NCI-H2196 treated with DMSO at 0.1 percent for 48 hours (cell line): ENCODE results near the gene CHKB.
"Not testable (repeated sequence)": the region's sequence is repeated elsewhere in the genome, so short reads cannot be mapped to it uniquely, and the experiment has no call there.

ENCODE experiments used
- DNase-seq: peaks from one replicate; lab custom pipeline; 2025; ENCODE audit not compliant: unreplicated experiment; lab: John Stamatoyannopoulos, UW

Gene CHKB

DNA sequence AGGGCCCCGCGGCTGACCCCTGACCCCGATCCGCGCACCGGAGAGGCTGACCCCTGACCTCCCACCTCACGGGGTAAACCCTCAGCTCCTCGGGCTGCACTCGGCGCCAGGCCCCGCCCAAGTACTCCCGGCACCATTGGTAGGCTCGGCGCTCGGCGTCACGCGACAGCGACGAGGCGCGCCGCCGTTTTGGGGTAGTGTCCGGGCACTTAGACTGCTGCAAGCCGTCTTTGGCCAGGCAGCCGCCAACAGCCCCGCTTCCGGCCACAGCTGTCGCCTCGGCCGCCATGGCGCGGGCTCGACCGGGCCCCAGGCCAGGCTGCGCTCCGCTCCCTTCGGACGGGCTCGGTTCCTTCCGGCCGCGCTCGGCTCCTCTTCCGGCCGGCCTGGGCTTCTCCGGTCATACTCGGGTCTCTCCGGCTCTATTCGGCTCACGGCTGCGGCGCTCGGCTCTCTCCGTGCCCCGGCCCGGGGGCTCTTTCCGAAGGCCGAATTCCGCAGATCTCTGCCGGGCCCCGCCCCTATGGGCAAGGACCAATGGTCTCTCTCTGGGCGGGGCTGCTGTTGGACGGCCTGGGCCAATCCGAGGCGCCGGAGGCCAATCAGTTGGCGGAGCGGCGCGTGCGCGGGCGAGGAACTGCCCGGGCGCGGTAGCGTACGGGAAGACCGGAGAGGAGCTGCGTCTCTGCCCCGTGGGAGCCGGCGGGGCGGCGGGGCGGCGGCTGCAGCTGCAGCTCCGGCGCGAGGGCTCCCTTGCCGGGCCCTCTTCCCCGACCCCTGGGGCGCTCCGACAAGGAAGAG, at the start of gene CHKB:
Gene CHKB, minus strand, starts transcription at position 357 of the 801 bp plus-strand sequence. Its CDS starts 68 bp downstream, at position 289.
- DNase-seq, result peak; percentile 88

- DNase-seq, result no peak
These were observed 47.7 kb upstream of the CHKB start for GRCh38 chr22:50630376-50630775.

GRCh38 chr22:50628543-50629134, 46.0 kb upstream of the CHKB start:
- DNase-seq, result no peak

DNA sequence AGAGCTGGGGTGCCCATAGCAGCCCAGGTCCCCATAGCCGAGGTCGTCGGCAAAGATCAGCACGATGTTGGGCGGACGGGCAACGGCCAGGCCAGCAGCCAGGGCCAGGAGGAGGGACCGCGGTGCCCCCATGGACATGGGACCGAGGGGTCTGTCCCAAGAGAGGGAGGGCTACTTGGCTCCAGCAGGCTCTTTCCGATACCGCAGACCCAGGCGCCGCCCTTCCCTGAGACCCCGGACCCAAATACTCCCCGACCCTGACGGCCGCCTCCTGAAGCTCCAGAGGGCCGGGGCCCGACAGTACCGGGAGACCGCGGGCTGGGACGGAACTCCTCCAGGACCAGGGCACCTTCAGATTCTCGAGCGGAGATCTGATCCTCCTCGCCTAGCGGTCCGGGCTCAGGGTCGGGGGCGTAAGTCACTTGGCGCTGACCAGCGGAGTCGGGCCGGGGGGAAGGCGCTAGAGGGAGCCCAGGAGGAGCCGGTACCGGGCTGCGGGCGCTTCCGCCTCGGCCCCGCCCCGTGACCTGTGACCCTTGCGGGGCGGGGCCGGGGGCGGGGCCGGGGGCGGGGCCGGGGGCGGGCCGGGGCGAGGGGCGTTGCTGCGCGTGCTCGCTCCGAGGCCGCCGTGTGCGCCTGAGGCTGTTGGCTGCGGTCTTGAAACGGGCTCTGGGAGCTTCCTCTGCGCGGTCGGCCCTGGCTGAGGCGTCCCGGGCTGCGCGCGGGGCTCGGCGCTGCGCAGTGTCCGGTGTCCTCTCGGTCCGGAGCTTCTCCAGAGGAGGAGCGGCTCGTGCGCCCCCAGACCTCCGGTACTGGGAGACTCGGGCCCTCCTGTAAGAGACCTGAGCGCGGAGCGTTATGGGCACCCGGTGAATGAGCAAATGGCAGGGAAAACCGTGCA, 45.2 kb upstream of the CHKB start, which contains the start of gene ARSA:
Gene ARSA, minus strand, starts transcription at position 511 of the 901 bp plus-strand sequence. Its CDS starts 373 bp downstream, at position 138.
- DNase-seq, result peak; percentile 37

DNA sequence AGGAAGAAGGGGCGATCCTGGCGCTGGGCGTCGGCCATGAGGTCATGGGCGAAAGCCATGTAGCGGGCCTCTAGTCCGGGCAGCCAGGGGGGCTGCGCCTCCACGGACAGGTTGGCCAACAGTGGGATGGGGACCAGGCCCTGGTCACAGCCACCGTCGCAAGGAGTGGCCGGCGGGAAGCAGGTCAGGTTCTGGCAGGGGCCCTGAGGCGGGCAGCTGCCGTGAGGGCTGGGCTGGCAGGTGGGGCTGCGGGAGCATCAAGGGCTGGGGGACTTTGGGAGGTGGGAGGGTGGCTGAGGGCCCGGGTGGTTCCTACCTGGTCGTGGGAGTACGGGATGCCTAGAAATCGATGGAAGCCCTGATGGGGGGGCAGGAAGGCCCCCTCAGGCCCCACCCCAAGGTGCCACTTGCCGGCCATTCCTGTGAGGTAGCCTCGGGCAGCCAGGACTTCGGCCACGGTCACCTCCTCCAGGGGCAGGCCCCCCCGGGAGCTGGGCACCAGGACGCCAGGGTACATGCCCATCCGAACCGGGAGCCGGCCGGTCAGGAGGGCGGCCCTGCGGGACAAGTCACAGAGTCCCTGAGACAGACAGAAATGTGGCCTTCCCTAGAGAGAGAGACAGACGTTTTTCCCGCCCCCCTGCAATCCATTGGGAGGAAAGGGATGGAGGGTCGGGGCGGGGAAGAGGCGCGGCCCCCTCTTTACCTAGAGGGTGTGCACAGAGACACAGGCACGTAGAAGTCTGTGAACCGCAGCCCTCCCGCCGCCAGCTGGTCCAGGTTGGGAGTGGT, 44.4 kb upstream of the CHKB start:
- DNase-seq, result no peak

GRCh38 chr22:50626314-50626849, 43.7 kb upstream of the CHKB start:
- DNase-seq, result no peak

DNA sequence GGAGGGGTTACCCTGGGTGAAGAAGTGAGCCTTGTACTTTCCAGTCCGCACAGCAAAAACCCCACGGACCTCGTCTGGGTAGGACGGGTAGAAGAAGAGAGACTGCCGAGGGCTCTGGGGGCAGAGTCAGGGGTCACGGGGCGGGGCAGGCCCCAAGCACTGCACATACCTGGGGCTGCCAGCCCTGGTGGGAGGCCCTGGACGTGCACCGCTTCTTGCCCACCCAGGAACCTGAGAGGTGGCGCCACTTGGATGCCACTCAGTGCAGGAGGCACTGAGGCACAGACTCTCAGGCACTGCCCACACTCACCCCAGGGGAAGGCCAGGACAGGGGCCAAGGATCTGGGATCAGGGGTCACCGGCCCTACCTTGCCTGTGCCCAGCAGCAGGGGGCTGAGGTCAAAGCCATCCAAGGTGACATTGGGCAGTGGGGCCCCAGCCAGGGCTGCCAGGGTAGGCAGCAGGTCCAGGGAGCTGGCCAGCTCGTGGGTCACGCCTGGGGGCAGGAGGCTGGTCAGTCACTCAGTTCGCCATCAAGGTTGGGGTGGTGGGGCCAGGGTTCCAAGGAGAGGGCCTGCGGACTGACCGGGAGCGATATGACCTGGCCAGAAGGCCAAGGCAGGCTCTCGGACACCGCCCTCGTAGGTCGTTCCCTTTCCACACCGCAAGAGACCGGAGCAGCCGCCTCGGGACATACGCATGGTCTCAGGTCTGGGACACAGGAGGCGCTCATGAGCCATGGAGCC, 43.1 kb upstream of the CHKB start:
- DNase-seq, result no peak

DNA sequence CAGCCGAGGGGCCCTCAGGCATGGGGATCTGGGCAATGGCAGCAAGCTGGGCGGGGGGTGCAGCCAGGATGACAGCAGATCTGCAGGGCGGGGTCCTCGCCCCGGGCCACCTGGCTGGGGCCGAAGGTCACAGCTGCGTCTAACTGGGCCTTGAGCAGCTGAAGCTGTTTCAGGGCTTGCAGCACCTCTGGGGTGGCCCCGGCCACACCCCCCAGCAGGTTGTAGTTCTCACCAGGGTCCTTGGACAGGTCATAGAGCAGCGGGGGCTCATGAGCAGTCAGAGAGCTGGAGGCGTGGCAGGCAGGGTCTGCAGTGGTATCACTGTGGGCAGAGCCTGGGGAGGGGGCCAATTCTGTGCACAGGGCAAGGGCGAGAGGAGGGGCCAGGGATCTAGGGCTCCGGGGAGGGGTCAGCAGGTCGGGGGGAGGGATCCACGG, 42.5 kb upstream of the CHKB start:
- DNase-seq, result no peak

- no peak for DNase-seq
These were observed 41.9 kb upstream of the CHKB start for GRCh38 chr22:50624347-50625130.

- DNase-seq, result peak; percentile 71
These were observed 40.2 kb upstream of the CHKB start for GRCh38 chr22:50622723-50623327.

DNA sequence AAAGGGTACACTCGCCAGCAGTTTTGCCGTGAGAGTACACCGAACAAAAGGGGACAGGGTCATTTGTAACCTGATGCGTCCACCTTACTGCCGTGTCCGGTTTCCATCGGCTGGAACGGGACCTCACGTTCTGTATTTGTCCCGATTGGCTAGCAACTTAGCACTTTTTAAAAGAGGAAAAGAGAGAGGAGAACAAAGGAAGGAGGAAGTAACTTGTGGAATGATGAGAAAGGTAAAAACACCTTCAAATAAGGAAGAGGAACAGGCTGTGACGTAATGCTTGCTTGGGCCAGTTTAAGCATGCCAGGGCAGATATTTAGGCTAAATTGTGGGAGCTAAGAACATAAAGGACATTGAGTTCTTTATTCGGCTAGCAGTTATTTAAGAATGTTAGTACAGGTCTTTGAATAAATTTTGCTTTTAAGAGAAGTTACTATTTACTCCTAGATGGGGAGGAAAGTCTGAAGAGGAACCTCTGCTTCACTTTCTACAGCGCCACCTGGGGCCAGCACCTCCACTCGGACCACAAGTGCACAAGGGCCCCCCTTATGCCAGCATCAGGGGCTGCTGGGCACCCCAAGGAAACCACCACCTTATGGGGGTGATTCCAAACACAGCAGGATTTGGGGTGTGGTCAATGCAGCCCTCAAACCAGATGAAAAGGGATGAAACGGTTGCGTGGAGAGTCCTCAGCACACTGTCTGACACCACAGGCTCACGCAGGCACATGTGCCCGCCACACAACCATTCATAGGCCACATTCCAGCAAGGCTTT, 39.5 kb upstream of the CHKB start:
- DNase-seq, result no peak

GRCh38 chr22:50621356-50621880, 38.8 kb upstream of the CHKB start:
- no peak for DNase-seq

DNA sequence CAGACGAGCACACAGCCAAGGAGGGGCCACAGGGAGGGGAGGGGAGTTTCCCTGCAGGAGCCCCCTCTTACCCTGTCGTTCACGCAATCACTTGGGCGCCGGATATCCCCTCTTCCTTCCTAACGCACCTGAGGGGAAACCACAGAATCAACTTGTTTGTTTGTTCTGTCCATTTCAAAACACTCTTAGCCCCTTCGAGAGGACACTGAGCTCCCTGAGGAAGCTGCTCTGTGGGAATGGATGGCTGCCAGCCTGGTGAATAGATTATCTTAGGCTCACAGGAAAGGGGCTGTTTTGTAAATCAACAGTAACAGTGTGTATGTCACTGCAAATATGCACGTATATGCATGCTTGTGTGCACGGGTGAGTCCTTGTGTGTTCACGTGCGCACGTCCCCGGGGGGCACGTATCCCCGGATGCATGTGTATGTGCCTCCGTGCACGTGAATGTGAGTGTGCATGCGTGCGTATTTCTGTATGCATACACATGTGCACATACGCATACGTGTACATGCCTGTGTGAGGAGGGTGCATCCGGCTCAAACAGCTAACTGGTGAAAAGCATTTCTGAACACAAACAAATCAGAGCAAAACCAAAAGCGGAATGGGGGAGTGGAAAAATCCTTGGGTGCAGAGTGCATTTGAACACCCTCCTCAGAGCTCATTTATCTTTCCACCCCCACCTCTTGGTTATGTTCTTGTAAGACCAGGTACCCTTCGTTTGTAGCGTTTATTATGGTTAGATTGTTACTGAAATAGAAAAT, 38.1 kb upstream of the CHKB start:
- no peak for DNase-seq

DNA sequence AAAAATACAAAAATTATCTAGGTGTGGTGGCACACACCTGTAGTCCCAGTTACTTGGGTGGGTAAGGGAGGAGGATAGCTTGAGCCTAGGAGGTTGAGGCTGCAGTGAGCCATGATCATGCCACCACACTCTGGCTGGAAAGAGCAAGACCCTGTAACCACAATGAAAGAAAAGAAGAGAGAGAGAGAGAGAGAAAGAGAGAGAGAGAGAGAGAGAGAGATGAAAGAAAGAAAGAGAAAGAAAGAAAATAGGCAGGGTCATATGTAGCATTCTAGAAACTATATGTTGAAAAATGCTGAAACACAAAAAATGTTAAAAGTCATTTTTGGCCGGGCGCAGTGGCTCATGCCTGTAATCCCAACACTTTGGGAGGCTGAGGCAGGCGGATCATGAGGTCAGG, 31.6 kb upstream of the CHKB start:
- DNase-seq, result not testable (repeated sequence)

DNA sequence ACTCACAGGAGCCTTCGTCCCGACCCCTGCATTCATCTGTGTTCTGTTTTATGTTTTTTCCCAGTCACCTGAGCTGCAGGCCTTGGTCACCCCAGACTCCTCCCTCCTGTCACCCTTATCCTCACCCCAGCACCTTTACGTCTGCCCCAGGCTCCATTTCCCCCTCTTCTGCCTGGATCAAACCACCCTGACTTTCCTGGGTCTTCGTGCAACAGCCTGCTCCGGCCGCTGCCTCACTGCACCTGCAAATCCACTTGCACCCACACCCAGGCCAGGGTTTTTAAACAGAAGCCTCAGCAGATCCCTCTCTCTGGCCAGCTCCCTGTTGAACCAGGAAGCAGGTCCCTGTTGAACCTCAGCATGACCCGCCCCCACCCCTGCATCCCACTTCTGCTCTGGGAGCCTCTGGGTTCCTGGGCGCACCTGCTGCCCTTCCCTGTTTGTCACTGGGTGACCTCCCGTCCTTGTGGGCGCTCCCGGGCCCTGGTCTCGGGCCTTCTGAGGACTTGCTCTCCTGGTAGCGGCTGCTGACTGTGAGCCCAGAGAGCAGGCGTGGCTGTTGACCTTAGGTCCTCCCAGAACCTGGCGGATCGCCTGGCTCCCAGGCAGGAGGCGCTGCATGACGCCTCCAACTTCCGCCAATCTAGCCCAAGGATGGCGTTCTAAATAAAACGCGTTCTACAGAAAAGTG, 30.8 kb upstream of the CHKB start:
- DNase-seq, result peak; percentile 75
